Esophagus muscularis mucosa (tissue), 3 donors: ENCODE measurements around the gene MPST.

Experiments
- POLR2AphosphoS5 ChIP-seq, 2 donors: sonication (generic); formaldehyde crosslinking; IDR thresholded peaks; one replicate each; pipeline ENCODE4 v1.6.1; 2017; ENCODE audit warnings: antibody characterized with exemption in 2 of 2
- TF ChIP-seq, protein P1 (sequence below), 3 experiments: fragments of 200-600 bp in 2 of 3; fragments of 450-650 bp in 1 of 3; sonication (generic) in 2 of 3; IDR thresholded peaks; one replicate each; pipeline ENCODE4 v1.5.1; 2017 to 2019; ENCODE audit warnings: antibody characterized with exemption in 3 of 3, mild to moderate bottlenecking in 2 of 3, moderate library complexity in 1 of 3

DNA sequence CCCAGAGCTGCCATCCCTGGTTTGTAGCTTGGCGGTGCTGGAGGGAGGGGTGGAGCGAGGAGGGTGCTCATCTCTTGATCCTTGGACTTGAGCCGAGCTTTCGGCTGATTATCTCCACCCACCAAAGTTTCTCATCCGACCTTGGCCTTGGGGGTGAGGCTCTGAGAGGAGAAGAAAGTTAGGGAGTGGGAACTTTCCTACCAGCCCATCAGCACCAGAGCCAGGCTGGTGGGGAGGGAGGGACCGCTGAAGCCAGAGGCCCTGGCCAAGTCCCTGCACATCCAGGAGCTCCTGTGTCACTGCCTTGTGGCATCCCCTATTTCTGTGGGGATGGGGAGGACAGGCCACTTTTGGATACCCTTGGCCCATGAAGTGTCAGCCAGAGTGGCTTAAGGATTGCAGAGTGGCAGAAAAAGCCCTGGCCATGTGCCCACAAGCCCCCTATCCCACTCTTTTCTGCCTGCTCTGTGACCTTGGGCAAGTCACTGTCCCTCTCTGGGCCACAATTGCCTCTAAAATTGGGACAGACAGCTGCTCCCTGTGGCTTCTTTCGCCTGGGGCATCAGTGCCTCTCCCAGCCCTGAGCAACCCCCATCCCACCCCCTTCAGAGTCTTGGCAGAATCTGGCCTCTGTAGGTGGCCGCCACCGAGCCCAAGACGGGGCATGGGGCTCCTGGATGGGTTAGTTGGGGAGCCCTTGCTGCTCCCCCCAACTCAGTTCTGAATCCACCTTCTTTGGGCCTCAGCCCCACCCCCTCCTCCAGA is 42.3 kb downstream of the MPST start:
- TF ChIP-seq, protein P1, sequence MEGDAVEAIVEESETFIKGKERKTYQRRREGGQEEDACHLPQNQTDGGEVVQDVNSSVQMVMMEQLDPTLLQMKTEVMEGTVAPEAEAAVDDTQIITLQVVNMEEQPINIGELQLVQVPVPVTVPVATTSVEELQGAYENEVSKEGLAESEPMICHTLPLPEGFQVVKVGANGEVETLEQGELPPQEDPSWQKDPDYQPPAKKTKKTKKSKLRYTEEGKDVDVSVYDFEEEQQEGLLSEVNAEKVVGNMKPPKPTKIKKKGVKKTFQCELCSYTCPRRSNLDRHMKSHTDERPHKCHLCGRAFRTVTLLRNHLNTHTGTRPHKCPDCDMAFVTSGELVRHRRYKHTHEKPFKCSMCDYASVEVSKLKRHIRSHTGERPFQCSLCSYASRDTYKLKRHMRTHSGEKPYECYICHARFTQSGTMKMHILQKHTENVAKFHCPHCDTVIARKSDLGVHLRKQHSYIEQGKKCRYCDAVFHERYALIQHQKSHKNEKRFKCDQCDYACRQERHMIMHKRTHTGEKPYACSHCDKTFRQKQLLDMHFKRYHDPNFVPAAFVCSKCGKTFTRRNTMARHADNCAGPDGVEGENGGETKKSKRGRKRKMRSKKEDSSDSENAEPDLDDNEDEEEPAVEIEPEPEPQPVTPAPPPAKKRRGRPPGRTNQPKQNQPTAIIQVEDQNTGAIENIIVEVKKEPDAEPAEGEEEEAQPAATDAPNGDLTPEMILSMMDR (IDR thresholded peaks at IDR 0.05), result no peak
- no peak for TF ChIP-seq POLR2AphosphoS5 (IDR thresholded peaks at IDR 0.05)
